GM18505 (cell line): Measurements from ENCODE around the gene LHFPL2.

ENCODE experiments used
- ATAC-seq: cut with Tn5 transposase; IDR thresholded peaks from one replicate; pipeline ENCODE4 v1.9.1; 2021; ENCODE audit not compliant: unreplicated experiment
- POLR2A ChIP-seq: IDR thresholded peaks from 4 replicates; pipeline ENCODE4 v1.6.1; 2011; ENCODE audit warnings: borderline replicate concordance; ENCODE audit not compliant: insufficient read depth, insufficient read length; ENCODE audit errors: extremely low read depth

Gene LHFPL2

DNA sequence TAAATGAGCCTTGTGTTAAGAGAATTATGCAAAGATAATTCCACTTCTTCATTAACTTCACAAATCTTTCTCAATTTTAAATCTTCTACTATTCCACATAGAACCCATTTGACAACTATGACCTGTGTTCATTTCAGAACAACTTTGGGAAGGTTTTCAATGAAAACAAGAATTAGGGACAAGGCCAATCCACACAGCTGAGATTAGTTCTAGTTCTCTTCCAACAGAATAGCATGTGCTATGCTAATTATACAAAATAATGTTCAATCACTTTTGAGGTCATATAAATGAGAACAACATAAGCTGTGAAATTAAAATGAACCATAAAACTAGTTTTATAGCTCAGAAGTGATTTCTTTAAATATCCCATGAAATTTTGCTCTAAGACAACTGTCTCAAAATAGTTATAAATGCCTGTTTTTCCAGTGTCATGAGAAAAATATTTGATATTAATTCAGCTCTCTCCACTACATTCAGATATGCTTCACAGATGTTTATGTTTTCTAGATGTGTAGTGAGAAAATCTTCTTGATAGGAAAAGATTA lies 7.2 kb upstream of the LHFPL2 start:
- no peak for TF ChIP-seq POLR2A
- ATAC-seq = no peak

DNA sequence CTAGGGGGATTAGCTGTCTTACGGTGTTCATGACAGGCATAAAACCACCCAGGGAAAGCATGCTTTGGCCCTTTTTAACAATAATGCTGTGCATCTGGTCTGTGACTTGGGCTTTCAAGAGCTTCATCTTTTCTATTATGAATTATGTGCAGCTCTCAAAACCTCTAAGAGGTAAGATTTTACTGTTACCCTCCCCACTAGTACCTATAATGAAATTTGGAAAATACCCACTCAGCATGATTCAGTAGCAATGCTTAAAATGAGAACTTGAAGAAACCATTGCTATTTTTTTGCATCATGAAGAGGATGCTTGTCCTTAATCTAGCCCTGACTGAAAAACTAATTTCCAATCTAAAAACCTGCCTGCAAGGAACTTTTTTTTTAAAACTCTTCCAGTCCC lies 5.8 kb upstream of the LHFPL2 start:
- no peak for TF ChIP-seq POLR2A
- no peak for ATAC-seq

DNA sequence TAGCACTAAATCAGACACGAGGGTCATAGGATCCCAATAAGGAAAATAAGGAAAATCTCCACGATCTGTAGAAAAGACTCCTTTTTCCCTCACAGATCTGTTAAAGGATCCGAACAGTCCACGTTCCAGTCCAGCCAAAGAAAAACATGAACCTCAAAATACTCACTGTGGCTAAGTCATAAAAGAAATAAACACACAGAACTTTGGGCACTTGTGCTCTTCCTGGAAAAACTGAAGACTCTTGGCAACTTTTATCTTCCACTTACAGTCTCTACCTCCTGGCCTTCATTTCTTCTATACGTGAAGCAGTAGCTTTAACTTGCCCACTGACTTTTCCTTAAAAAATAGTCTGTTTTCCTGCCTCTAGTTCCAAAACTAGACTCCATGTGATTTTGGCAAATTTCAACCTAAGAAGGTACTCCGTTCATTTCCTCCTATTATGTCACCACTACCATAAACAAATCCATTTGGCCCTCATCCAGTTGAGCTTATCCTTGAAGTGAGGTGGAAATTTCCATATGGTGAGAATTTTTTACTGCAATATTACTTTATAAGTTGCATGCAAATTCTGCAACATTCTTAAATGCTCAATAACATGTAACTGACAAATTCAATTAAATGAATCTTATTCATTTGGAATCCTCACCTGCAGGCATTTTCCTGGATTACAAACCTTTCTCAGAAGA lies 5.3 kb upstream of the LHFPL2 start:
- no peak for ATAC-seq
- TF ChIP-seq POLR2A = no peak

DNA sequence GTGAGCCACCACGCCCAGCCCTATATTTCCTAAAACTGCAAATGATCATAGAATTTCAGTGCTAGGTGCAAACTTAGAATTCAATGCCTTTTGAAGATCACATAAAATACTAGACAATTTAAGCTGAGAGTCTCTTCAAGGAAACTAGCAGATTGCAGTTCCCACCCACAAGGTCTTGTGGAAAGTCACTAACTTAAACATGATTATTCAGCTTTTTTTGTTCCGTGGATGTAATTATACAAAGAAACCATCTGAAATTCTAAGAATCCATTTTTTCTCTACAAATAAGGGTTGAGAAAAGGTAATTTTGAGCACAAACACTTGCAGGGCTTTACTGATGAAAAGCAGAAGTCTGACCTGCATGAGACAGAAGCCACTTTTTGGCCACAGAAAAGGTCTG lies 4.5 kb upstream of the LHFPL2 start:
- no peak for ATAC-seq
- TF ChIP-seq POLR2A = no peak

DNA sequence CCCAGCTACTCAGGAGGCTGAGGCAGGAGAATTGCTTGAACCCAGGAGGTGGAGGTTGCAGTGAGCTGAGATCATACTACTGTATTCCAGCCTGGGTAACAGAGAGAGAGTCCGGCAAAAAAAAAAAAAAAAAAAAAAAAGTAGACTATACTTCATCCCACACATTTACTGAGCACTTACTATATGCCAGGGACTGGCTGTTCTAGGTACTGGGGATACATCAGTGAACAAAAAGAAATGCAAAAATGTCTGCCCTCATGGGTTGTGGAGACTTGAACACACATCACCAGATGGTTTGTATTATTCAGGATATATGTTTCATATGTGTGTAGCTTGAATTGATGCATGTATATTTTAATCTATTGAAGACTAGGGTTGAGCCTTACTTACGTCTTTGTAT lies 2.9 kb upstream of the LHFPL2 start:
- no peak for ATAC-seq
- TF ChIP-seq POLR2A = no peak

DNA sequence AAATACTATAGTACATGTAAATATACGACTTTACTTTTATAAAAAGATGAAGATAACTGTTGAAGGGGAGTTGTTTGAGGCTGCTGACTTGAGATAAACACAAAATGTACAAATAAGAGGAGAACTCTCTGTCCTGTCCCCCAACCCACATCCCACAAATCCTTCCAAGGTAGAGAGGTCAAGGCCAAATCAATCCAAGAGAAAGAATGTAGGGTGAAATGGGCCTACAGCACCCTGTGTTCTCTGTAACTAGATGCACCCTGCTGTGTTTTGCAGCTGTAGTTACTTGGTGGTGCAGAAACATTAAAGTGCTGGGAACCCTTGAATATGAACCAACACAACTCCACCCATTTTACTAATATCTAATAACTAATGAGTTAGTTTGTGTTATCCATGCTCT lies 2.0 kb upstream of the LHFPL2 start:
- TF ChIP-seq POLR2A = no peak
- ATAC-seq = no peak

DNA sequence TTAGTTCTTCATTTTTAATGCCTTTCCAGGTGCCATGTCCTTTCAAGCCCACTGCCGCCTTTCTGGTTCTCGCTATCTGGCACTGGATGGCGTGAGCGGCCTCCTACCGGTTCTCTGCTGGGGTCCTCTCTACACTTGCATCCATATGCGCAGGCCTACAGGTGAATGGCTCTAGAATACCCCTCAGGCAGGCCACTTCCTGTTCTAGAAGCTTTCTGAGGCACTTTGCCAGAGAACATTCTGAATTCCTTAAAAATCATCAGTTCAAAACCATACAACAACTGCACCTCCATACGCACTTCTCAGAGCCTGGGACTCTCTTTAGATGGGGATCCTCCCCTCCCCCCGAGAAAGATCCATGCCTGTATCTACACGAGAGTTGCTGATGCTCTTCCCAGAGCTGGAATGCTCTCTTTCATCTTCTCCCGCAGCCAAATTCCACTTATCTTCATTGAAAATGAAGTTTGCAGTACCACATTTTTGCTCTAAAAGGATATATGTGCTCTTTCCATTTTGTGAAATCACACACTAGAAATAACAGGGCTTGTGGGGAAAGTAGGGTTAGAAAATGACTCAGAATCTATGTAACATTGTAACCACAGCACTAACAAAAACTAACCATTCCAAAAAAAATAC lies 1.4 kb upstream of the LHFPL2 start:
- no peak for TF ChIP-seq POLR2A
- no peak for ATAC-seq

DNA sequence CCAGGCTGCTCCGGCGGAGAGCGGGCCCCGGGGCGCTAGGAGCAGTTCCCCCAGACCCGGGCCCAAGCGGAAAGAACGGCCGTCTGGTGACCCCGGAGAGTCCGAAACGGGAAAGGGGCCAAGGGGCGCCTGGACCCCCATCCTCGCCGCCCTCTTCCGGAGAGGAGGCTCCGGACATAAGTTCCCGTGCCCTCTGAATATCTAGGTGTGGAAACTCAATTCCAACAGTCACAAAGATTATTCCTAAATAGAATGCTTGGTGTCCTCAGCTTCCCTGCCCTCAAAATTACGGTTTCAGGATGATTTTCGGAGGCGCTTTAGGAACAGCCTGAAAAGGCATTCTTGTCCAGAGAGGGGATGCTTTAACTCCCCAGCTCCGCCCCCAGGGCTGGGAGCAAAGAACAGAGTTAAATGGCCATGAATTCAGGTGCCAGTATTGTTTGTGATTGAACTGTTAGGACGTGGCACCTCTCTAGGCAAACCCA lies 681 bp upstream of the LHFPL2 start:
- ATAC-seq = no peak
- TF ChIP-seq POLR2A = no peak

DNA sequence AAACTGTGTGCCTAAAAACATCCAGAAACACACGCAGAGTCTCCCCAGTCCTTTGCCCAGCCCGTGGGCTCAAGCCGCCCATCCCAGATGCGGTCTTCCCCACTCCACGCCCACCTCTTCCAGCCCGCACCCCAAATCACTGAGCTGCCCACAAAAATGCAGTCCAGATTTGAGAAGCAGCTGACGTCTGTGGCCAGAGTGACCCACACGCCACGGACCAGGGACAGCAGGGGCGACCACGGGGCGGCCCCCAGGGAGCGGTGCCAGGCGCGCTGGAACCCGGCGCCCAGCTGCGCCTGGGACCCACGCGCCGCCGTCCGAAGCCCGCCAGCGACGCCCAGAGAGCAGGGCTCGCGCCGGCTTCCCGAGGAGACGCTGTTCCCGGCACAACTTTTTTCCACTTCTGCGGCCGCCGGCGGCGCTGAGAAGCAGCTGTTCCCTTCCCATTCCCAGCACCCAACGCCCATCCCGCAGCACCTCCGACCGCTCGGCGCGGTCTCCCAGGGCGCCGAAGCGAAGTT lies 674 bp downstream of the LHFPL2 start:
- no peak for TF ChIP-seq POLR2A
- ATAC-seq = peak; percentile 26

DNA sequence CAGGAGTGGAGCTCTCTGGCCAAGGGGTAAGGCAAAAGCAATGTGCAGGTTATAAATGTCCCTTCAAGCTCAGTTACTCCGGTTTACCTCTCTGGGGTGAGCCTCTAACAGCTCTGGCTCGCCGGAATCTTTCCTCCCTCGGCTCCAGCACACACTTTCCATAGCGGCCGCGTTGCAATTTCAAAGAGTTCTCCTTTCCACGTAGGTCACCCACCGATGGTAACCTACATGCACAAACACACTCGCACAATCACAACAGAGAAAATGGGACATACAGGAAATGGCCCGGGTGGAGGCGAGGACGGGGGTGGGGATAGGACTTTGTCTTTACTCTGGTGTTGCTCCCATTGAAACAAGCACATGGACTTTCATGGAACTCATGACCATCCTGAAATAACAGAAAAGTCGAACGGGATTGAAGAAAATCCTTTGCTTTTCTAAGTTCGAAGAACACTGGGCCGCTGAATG lies 1.2 kb downstream of the LHFPL2 start:
- ATAC-seq = no peak
- no peak for TF ChIP-seq POLR2A

DNA sequence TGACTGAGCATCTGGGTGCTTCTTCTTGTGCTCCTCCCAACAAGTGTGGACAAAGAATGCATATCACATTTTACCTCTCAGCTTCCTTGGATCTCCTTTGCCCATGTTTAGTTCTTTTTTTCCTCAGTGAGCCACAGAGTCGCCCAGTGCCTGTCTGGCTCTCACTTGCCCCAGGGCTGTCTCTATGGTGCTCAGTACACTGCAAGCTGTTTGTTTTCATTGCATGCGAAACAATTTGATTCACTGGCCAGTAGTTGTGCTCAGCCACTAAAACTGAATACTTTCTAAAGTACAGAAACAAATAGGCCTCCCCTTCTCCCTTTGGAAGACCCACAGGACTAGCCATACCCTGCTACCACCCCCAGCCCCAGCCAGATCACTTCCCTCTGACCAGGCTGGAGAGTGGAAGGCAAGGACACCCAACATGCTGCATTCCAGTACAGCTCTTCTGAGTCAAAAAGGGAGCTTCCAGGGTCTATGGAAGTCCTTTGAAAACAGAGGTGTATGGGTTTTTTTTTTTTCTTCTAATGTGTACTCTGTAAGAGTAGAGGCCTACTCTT lies 3.8 kb downstream of the LHFPL2 start:
- no peak for ATAC-seq
- TF ChIP-seq POLR2A = no peak

DNA sequence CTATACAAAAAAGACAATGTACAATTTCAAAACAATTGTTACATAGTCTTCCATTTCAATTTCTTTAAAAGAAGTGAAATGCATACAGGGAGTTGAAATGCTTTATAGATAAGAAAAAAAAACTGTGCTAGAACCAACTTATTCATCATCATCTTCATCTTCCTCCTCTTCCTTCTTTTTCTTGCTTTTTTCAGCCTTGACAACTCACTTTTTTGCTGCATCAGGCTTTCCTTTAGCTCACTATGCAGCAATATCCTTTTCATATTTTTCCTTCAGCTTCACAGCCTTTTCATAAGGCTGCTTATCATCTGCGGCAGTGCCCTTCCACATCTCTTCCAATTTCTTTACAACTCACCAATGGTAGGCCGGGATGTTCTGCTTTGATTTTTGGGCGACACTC lies 4.4 kb downstream of the LHFPL2 start:
- TF ChIP-seq POLR2A = no peak
- no peak for ATAC-seq

DNA sequence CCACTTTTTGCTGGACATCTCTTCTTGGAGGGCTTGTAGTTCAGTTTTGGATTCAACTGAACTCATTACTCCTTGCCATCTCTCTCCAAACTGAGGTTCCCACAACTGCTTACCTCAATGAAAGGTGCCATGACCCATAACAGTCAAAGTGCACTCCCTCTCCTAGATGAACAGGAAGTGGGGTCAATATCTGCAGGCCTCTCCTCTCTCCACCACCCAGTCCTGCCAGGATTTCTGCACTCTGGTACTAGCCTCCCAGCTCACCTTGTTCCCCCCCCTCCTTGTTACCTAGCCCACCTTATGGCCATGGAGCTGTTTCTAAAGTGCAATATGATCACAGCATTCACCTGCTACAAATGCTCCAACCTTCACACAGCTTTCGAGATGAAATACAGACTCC lies 5.9 kb downstream of the LHFPL2 start:
- TF ChIP-seq POLR2A = no peak
- no peak for ATAC-seq

DNA sequence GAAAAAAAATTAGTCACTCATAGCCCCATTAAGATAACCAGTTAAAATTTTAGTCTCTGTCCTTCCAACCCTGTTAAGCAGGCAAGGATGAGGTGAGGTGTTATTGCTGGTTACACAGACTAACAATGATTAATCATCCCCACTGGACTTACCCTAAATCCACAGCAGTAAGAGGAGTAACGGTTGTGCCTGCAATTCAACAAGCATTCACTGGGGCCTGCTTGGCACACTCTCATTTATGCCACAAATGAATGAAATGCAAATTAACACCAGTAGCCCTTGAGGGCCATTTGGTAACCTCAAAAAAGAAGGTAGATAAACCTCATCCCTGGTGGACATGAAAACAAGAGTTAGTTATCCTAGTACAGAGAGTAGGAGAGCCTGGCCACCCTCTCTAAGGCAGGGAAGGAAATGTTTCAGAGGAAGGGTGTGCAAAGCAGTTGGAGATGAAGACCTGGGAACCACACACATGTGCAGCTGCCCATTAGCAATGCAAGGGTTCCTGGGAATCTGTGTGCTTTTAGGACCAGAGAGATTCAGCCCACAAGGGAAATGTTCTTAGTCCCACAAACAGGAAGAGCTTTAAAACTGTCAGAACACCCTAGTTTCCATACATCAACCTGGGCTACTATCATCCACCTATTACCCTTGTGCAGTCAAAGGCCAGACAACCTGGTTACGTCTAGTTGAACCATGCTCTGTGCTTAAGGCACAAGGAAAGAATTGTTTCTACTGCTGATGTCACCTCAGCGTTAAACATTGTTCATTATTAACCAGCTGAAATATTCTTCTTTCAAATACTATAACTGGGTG lies 7.7 kb downstream of the LHFPL2 start:
- no peak for TF ChIP-seq POLR2A
- peak; percentile 47 for ATAC-seq

DNA sequence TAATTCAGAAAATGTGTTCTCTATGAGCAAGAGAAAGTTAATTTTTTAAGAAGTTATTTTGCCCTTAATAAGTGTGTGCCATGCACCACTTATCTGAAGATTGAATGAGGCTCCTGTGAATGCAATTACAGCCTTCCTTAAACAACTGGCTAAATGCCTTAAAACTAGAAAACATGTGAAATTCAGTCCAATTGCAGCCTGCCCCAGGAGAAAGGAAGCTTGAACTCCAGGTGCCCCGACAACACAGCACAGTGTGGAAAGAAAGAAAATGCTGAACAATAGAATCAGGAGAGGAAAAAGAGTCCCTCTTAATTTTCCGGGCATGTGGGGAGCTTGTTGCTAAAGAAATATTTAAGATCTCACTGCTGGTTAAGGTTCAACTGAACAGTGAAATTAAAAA lies 8.8 kb downstream of the LHFPL2 start:
- ATAC-seq = no peak
- no peak for TF ChIP-seq POLR2A
